Stimulated activated CD4-positive, alpha-beta T cell treated with anti-CD3 and anti-CD28 coated beads, TNF-alpha, amount 100 ng/mL, for 1 hour (primary cell): ENCODE data around the gene CCDC9B.

ENCODE experiments used
- DNase-seq, 3 donors: peaks; one replicate each; pipeline ENCODE4 v3.0.0-alpha.2; 2020; ENCODE audit warnings: low read depth in 3 of 3, low spot score in 1 of 3

CCDC9B gene

GRCh38 chr15:40365624-40366456 is 25.1 kb upstream of the CCDC9B start:
- no peak for DNase-seq

GRCh38 chr15:40365016-40365415 is 24.3 kb upstream of the CCDC9B start:
- DNase-seq = no peak

GRCh38 chr15:40364251-40364650 is 23.5 kb upstream of the CCDC9B start:
- DNase-seq = no peak

- DNase-seq = no peak
Measured at GRCh38 chr15:40363611-40364010, 22.9 kb upstream of the CCDC9B start.

- DNase-seq = no peak
Measured at GRCh38 chr15:40361640-40362039, 20.9 kb upstream of the CCDC9B start.

GRCh38 chr15:40360015-40360414 is 19.3 kb upstream of the CCDC9B start:
- no peak for DNase-seq

GRCh38 chr15:40358471-40359353 is 18.0 kb upstream of the CCDC9B start:
- DNase-seq = no peak

- DNase-seq = peak; percentile 74 to 87 (median 82)
Measured at GRCh38 chr15:40357723-40358470, 17.2 kb upstream of the CCDC9B start, which contains the start of gene DISP2. Gene DISP2, plus strand, starts transcription at chr15:40358219. Its CDS starts 103 bp downstream, at chr15:40358322.

- no peak for DNase-seq
Measured at GRCh38 chr15:40357246-40357645, 16.5 kb upstream of the CCDC9B start.

- DNase-seq = no peak
Measured at GRCh38 chr15:40355976-40356585, 15.3 kb upstream of the CCDC9B start.

GRCh38 chr15:40354408-40355171 is 13.9 kb upstream of the CCDC9B start:
- DNase-seq = no peak

GRCh38 chr15:40353697-40354096 is 13.0 kb upstream of the CCDC9B start:
- no peak for DNase-seq

- no peak for DNase-seq
Measured at GRCh38 chr15:40352281-40352901, 11.7 kb upstream of the CCDC9B start.

- no peak for DNase-seq
Measured at GRCh38 chr15:40349163-40349562, 8.4 kb upstream of the CCDC9B start.

- DNase-seq = no peak
Measured at GRCh38 chr15:40348474-40348870, 7.7 kb upstream of the CCDC9B start.

GRCh38 chr15:40347559-40348473 is 7.1 kb upstream of the CCDC9B start:
- DNase-seq = no peak

- no peak for DNase-seq
Measured at GRCh38 chr15:40346579-40347558, 6.1 kb upstream of the CCDC9B start.
